ENCODE measurements around the gene OAF.
A peak's percentile ranks its signal among the peaks of the same experiment; 100 is the strongest.

Gene OAF

GRCh38 chr11:120184371-120184945 is 26.4 kb upstream of the OAF start:
- DNase-seq, result no peak

DNA sequence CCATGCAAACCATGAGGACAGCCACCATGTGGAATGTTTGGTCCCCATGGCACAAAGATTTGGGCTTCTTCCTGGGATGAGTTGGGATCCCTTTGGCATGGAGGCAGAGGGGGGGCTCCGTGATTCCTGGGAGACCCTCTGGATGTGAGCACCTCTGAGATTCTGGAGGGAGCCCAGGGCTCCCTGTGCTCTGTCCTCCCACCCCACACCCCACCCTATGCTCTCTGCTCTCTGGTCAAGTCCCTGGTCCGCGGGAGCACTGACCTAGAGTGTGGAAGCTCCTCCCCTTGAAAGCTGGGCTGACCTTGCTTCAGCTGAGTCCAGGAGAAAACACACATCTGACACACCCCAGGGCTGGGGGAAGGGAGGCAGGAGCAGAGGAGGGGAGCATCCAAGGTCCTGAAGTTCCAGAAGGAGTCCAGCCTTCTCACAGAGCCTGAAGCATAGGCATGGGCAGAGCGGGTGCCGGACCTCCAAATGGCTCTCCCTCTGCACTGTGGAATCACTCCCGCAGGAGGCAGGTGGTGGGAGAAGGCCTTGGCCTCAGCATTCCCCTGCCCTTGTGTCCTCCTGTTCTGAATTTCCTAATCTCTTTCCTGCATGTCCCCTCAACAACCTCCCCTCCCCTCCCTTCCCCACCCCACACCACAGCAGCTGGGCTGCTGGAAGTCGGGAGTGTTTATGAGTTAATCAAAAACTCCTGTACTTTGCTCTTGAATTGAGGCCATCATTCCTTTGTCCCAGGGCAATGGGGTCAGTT is 25.7 kb upstream of the OAF start:
- DNase-seq, result no peak

DNA sequence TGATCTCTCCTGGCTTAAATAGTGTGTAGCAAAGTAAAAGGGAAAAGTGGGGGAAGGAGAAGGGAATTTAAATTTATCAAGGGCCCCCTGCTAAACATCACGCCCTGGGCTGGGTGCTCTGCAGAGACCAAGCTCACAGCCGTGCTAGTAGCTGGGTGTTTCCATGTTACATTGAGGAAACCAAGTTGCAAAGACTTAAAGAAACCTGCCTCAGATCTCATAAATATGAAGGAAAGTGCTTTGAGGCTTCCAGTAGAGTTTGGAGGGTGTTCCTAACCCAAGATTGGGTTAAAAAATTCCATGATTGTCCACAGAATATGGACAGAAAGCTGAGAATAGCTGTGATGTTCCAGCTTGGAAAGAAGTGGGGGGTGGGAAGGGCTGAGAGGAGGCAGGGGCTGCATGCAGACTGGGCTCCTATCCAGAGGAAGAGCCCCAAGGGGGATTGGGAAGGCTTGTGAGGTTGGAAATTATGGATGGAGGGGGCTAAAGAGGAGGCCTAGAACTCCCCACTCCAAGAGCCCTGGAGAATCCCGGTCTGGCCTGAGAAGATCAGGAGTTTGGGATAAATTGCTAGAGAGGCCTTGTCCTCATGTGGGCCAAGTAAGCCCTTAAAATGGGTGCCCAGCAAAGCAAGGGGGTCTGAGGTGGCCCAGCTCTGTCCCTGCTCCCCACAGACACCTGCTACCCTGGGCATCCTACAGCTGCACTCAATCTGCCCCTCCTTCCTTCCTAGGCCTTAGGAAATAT is 25.0 kb upstream of the OAF start:
- no peak for DNase-seq

DNA sequence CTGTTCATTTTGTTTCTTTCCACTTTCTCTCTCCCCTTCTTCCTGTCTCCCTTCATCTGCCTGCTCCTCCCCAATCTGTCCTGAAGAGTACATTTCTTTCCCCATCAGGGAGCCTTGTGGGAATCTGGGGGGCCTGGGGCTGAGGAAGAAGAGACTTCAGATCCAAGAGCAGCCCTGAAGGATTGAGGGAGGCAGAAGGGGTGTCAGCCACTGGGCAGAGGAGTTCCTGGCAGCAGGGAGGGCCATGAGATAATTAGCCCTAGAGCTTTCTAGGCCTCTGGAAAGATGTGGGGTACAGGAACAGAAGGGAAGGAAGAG is 24.4 kb upstream of the OAF start:
- no peak for DNase-seq

DNA sequence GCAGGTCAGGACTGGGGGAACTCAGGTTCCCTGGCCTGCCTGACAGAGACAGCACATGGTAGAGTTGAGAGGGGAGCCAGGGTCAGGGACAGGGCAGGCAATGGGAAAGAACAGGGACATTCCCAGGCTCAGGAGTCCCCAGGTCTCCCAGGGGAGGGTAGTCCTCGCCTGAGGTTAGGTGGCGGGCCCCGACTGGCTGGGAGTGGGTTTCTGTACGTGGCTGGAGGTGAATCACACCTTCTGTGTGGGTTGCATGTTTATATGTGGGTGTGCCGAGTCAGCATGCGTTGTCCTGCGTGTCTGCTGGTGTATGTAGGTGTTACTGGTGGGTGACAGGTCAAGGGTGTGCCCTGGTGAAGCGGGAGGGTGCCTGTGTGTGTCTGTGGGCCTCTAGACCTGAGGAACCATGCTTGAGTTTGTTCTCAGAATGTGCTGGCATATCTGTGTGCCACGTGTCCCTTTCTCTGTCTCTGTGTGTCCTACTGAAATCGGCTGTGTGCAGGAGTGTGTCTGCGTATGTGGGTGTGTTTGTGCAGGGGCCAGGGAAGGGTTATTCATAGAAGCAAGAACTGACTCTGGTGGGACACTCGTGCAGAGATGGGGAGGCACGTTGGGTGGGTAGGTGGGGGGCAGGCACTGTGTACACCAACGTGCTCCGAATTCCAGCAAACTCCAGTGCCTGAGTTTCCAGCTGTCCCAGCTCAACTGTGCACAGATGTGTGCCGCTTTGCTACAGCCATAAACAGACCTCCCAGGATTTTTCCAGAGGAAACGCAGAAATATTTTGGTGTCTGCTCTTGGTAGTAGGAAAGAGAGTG is 23.8 kb upstream of the OAF start:
- no peak for DNase-seq

DNA sequence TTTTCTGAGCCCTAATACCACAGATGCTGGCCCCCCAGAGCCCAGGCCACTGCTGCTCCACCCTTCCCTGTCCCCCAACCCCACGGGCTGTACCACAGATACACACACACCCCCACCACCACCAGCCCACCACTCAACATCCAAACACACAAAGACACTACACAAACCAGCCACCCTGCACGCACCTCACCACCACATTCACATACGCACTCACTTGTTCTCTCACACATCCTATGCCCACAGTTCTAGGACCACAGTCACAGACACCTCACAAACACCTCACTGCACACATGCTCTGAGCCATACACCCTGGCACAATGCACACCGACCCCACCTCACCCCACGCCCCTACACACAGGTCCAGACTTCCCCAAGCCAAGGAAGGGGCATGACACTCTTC is 22.5 kb upstream of the OAF start:
- DNase-seq, result no peak

DNA sequence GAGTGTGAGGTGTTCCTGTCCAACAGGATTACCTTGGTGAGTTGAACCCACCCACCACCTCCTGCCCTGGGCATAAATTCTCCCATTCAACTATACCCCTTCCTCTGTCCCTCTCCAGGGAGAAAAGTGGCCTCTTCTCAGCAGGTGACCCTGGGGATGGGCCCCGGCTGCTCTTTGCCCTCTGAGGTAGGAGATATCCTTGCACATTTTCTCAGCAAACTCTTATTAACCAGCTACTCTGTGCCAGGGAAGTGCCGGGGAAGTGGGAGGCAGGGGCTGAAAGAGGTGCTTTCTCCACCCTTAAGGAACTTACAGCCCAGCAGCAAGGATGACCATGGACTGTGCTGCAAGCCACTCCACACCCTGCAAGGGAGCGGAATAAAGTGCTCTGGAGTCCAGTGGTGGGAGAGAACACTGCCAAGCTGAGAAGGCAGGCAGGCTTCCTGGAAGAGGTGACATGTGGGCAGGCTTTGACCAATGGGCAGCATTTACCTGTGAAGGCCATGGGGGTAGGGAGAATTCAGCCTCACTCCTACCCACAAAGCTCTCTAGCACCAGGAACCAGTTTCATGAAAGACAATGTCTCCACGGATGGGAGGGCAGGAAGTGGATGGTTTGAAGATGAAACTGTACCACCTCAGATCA is 21.9 kb upstream of the OAF start:
- DNase-seq, result no peak

GRCh38 chr11:120191058-120191457 is 19.8 kb upstream of the OAF start:
- no peak for DNase-seq

DNA sequence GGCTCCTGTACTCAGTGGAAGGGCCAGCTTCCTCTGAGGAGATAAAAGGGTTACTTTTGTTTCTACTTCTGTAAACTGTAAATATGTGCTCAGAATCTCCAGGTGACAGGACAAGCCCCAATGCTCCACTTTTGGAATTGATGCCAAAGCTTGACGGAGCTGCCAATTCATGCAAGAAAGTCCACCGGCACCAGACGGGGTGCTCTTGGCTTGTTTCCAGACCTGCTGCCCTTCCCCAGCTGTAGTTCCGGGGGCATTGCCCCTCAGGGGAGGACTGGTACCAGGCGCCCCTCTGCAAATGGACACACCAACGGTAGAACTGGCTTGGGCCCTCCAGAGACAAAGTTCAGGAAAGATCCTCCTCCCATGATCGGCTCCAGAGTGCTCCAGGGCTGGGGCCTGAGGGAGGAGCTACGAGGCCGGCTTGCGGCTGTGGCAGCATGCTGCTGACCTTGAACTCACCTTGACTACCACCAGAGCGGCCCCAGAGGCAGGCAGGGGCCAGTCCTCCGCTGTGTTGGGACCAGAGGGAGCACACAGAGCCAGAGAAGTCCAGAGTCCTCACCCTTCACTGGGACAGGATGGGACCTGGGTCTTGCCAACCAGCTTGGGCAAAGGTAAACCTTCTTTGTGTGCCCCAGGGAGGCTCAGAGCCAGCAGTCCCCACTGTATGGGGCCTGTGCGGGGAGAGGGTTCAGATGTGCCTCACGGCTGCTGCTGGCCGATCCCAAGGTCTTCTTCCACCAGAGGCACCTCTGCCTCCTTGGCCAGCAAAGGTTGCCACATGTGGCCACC is 17.8 kb upstream of the OAF start:
- DNase-seq, result no peak

GRCh38 chr11:120194166-120194565 is 16.7 kb upstream of the OAF start:
- DNase-seq, result no peak

GRCh38 chr11:120195601-120196320 is 15.1 kb upstream of the OAF start:
- DNase-seq, result no peak

- DNase-seq, result no peak
Observed at GRCh38 chr11:120196826-120197225, 14.0 kb upstream of the OAF start.

GRCh38 chr11:120197251-120197891 is 13.5 kb upstream of the OAF start:
- DNase-seq, result peak; percentile 33

DNA sequence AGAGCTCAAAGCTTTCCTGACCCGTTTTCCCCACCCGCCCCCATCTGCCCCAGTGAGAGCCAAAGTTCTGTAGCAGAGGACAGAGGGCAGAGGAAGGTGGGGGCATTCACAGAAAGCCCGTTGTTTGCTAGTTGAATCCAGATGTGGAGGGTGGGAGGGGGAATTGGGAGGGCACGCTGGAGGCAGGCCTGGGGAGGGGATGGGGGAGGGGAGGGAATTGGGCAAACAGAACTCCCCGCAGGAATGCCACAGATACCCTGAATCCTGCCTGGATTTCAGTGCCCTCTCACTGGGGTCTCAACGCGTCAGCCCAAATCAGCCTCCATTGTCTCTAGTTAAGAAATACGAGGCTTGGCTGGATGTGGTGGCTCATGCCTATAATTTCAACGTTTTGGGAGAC is 12.9 kb upstream of the OAF start:
- no peak for DNase-seq

- no peak for DNase-seq
Observed at GRCh38 chr11:120198403-120198786, 12.4 kb upstream of the OAF start.

DNA sequence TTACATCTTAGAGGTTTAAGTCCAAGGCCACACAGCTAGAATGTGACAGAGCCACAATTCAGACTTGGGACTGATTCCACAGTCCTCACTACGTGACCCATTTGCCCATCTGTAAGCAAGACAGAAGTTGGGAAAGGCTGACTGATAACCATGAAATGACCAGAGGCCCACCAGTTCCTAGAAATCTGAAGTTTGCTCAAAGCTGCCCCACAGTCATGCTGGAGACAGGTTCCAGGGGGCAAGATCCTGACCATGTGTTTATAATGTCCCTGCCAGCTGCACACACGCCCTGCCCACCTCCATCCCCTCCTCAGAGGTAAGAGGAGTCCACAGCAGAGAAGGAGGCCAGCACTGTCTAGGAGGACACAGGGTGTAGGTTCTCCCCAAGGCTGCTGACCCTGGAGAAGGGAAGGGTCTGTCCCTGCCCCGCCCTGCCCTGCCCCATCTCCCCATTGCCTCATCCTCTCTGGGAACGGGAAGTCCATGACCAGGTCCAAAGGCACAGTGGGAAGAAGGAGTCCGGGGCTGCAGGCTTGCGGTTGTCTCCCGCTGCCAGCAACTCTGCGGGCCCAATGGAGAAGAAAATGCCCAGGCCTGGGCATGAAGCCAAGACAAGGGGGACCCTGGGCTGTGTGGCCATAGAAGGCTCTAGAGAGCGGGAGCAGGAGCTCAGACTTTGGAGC is 11.9 kb upstream of the OAF start:
- no peak for DNase-seq

- no peak for DNase-seq
Observed at GRCh38 chr11:120199613-120200012, 11.2 kb upstream of the OAF start.

GRCh38 chr11:120200677-120201076 is 10.2 kb upstream of the OAF start:
- no peak for DNase-seq

DNA sequence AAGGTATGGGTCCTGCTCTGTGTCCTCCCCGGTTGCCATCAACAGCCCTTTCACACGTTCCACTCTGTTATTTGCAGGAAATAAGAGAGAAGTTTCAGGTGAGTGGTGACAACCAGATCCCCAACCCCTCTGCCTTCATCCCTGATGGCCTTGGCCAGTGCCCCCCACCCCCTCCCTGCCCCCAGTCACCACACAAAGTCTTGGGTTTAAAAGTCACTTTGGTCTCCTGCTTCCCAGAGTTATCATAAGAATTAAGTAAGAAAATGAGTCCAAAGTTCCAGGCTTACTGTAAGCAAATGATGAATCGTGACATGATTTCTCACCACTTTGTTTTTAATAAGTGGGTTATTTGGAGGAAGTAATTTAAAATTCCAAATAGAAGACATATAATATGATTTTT is 9.2 kb upstream of the OAF start:
- DNase-seq, result no peak

GRCh38 chr11:120203626-120204025 is 7.2 kb upstream of the OAF start:
- DNase-seq, result no peak

Data from NCI-H2227 treated with DMSO at 0.1 percent for 48 hours (cell line).